ENCODE measurements around the gene GRIN3B.

The GRIN3B gene

GRCh38 chr19:1042689-1043511, 42.7 kb downstream of the GRIN3B start:
- no peak for DNase-seq (ENCODE audit: low read depth)
- no peak for TF ChIP-seq CTCF (conservative IDR thresholded peaks at IDR 0.05; ENCODE audit: low read length)
- H3K4me3 ChIP-seq (ENCODE audit: low read length) = no peak overlapping the region

GRCh38 chr19:1045247-1045603, 45.0 kb downstream of the GRIN3B start:
- TF ChIP-seq CTCF (conservative IDR thresholded peaks at IDR 0.05; ENCODE audit: low read length) = no peak

GRCh38 chr19:1046117-1046626, 46.0 kb downstream of the GRIN3B start:
- no peak for TF ChIP-seq CTCF (conservative IDR thresholded peaks at IDR 0.05; ENCODE audit: low read length)
- H3K4me3 ChIP-seq (ENCODE audit: low read length) = no peak overlapping the region
- no peak for DNase-seq (ENCODE audit: low read depth)

More at GRCh38 chr19:1045247-1045603, 45.0 kb downstream of the GRIN3B start:
- H3K4me3 ChIP-seq (ENCODE audit: low read length) = no peak overlapping the region
- no peak for DNase-seq (ENCODE audit: low read depth)

DNA sequence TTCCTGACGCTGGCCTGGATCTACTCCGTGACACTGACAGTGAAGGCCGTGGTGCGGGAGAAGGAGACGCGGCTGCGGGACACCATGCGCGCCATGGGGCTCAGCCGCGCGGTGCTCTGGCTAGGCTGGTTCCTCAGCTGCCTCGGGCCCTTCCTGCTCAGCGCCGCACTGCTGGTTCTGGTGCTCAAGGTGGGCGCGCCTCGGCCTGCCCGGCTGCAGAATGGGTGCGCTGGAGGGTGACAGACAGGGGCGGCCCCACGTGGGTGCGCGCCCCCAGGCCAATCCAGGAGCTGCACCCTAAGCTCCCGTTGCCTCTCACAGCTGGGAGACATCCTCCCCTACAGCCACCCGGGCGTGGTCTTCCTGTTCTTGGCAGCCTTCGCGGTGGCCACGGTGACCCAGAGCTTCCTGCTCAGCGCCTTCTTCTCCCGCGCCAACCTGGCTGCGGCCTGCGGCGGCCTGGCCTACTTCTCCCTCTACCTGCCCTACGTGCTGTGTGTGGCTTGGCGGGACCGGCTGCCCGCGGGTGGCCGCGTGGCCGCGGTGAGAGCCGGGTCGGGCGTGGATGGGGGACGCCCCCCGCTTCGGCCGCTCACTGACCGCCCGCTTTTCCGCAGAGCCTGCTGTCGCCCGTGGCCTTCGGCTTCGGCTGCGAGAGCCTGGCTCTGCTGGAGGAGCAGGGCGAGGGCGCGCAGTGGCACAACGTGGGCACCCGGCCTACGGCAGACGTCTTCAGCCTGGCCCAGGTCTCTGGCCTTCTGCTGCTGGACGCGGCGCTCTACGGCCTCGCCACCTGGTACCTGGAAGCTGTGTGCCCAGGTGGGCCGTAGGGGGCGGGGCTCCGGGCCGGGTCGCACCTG, 46.8 kb downstream of the GRIN3B start:
- DNase-seq (ENCODE audit: low read depth) = no peak
- no peak overlapping the region for H3K4me3 ChIP-seq (ENCODE audit: low read length)
- no peak for TF ChIP-seq CTCF (conservative IDR thresholded peaks at IDR 0.05; ENCODE audit: low read length)

GRCh38 chr19:1047696-1048147, 47.5 kb downstream of the GRIN3B start:
- DNase-seq (ENCODE audit: low read depth) = no peak
- TF ChIP-seq CTCF (conservative IDR thresholded peaks at IDR 0.05; ENCODE audit: low read length) = no peak
- H3K4me3 ChIP-seq (ENCODE audit: low read length) = no peak overlapping the region

- no peak for DNase-seq (ENCODE audit: low read depth)
- no peak for TF ChIP-seq CTCF (conservative IDR thresholded peaks at IDR 0.05; ENCODE audit: low read length)
- no peak overlapping the region for H3K4me3 ChIP-seq (ENCODE audit: low read length)
Measured at GRCh38 chr19:1049106-1049505, 48.9 kb downstream of the GRIN3B start.
